GM21717 (cell line): ENCODE measurements around the gene KIF5B.

Experiments
- ATAC-seq: cut with Tn5 transposase; IDR thresholded peaks from one replicate; pipeline ENCODE4 v1.9.1; 2021; ENCODE audit warnings: mild to moderate bottlenecking, moderate library complexity; ENCODE audit not compliant: unreplicated experiment

Gene KIF5B

DNA sequence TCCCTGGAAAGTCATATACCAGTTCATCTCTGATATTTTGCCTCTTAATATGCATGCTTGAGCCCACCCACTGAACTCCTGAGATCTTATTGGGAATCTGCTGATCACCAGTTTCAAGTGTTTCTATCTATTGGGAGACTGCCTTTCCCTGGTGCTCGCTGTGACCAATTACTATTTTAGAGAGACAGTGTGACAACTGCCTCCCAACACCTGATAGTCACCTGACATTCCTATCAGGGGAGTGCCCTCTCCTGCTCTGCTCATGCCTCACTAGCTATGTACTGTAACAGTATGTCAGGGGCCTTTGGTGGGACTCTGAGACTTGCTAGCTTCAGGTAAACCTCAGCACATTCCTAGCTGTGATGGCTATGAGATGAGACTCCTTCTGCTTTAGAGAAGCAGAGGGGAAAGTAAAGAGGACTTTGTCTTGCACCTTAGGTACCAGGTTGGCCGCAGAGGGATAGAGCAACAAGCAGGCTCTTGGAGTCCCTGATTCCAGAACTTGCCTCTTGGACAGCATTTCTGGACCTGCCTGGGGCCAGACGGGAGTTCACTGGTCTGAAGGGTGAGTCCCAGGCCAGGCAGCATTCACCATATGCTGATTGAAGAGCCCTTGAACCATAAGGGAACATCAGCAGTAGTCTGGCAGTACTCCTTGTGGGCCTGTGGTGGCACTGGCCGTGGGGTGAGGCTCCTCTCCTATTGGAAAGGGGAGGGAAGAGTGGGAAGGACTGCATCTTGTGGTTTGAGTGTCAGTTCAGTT lies 93.2 kb downstream of the KIF5B start:
- ATAC-seq: no peak

DNA sequence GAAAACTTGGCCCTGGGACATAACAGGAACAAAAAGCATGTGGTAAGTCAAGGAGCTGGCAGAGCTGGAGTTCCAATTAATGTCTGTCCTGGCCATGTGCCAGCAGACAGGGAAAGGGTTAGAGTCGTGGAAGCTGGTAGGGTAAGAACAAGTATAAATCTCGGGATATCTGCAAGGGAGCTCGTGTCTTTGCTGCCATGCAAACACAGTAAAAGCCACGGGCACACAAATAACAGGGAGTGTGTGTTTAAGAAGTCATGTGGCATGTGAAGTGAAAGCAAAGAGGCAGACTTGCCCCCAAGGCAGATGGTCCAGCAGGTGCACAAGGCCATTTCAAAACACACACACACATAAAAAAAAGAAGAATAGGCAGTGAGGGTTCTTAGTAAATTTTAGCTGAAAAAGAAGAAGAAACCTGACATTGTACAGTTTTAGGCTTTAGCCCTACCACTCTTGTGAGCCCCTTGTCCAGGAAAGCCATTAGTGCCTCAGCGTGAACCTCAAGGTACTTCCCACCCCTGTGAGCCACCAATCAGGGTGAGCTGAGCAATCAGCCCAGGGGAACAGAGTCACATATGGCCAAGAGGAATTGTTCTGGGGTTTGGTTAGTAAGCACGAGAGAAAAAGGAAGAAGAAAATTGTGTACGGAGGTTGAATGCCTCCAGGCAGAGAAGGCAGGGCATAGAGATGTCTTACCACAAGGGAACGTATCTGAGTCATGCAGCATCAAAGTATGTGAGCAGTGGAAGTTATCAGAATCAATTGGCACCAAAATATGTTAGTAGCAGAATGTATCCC lies 94.7 kb downstream of the KIF5B start:
- no peak for ATAC-seq

DNA sequence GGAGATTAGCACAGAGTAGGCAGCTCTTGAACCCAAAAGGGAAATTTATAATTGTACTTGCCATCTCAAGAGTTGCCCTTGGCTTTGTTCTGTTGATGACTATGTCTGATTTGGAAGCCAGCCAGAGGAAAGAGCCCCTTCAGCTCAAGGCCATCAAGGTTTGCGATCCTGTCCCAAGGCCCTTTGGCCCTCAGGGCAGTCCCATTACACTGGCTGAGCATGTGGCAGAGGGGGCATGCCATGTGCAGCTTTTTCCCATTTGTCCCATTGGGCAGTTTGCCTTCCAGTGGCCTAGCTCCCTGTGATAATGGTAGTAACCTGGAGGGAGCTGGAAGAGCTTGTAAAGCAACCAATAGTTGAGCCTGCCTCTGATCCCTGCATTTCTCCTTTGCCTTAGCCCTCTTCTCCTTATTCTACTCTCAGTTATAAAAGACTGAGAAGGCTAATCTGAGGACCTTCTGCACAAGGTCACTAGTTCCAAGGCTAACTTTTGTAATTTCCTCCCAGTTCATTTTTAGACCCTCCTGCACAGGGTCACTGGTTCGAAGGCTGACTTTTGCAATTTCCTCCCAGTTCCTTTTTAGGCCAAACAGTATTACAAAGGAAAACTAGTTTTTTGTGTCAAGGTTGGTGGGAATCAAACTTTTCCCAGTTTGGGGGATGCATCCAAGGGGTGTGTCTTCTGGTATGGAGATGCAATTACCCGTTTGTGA lies 96.6 kb downstream of the KIF5B start:
- ATAC-seq: no peak
